Stomach (tissue), 9 donors: Measurements from ENCODE around the gene CCDC18. TPM values are rescaled to one million over a fixed set of nuclear protein-coding genes. Genes with fewer than 3 reads are reported as not detected.
"Not testable (repeated sequence)": the region's sequence is repeated elsewhere in the genome, so short reads cannot be mapped to it uniquely, and the experiment has no call there.

ENCODE experiments used
- DNase-seq, 2 donors: peaks; one replicate each; pipeline versions ENCODE4 v3.0.0 to v3.0.0-alpha.2; 2013 to 2019
- H3K27ac ChIP-seq, 5 donors: fragments of 200-600 bp in 4 of 5; sonication (generic) in 4 of 5; one replicate each; pipeline ENCODE4 v1.5.1; 2013 to 2019; ENCODE audit warnings: mild to moderate bottlenecking in 1 of 5, moderate library complexity in 1 of 5
- H3K27me3 ChIP-seq, 3 donors: fragments of 200-600 bp; sonication (generic); one replicate each; pipeline ENCODE4 v1.5.1; 2017 to 2019; ENCODE audit warnings: mixed run types in 1 of 3
- H3K36me3 ChIP-seq, 4 donors: fragments of 200-600 bp; sonication (generic); 1 replicate in 3 of 4; 2 replicates in 1 of 4; pipeline ENCODE4 v1.5.1; 2016 to 2019
- H3K4me1 ChIP-seq, 4 donors: fragments of 200-600 bp; sonication (generic); one replicate each; pipeline ENCODE4 v1.5.1; 2016 to 2019
- H3K4me3 ChIP-seq, 4 donors: fragments of 200-600 bp; sonication (generic) in 3 of 4; one replicate each; pipeline ENCODE4 v1.5.1; 2016 to 2019; ENCODE audit warnings: mild to moderate bottlenecking in 1 of 4
- H3K9me3 ChIP-seq, 4 donors: fragments of 200-600 bp; sonication (generic); one replicate each; pipeline ENCODE4 v1.5.1; 2016 to 2019
- CTCF ChIP-seq, 7 experiments: fragments of 450-650 bp in 4 of 7; fragments of 200-600 bp in 3 of 7; sonication (generic) in 3 of 7; IDR thresholded peaks; one replicate each; pipeline ENCODE4 v1.5.1; 2016 to 2019; ENCODE audit warnings: antibody characterized with exemption in 7 of 7, control low read depth in 2 of 7, mild to moderate bottlenecking in 1 of 7
- EP300 ChIP-seq: sonication (generic); formaldehyde crosslinking; IDR thresholded peaks from one replicate; pipeline ENCODE4 v1.6.1; 2017; ENCODE audit warnings: antibody characterized with exemption
- POLR2A ChIP-seq, 4 donors: fragments of 450-650 bp; IDR thresholded peaks; one replicate each; pipeline ENCODE4 v1.6.1; 2016; ENCODE audit warnings: antibody characterized with exemption in 4 of 4, control low read depth in 2 of 4, mild to moderate bottlenecking in 1 of 4, moderate library complexity in 1 of 4
- POLR2AphosphoS5 ChIP-seq, 3 donors: sonication (generic); formaldehyde crosslinking; IDR thresholded peaks; one replicate each; pipeline ENCODE4 v1.6.1; 2016; ENCODE audit warnings: antibody characterized with exemption in 3 of 3
- WGBS, 5 donors: extraction: QIAGEN DNeasy Blood & Tissue Kit in 3 of 5; methylation state at CpG; one replicate each; pipeline versions ENCODE4 v1.1.5 to v1.1.7; 2013 to 2018; 5-methylcytosine and 5-hydroxymethylcytosine counted together
- intact Hi-C: fragments of 100-400 bp; cut with DNase I; formaldehyde crosslinking; loops from one replicate; pipeline ENCODE4 v1.15.1; 2023; ENCODE audit warnings: low total_unique reads
- polyA plus RNA-seq, 3 donors: library from polyadenylated mRNA; stranded (reverse); fragments of 200-250 nt; gene quantifications; one replicate each; pipeline ENCODE4 v1.2.3, GENCODE V29; 2013
- total RNA-seq, 5 donors: library from RNA; depleted of rRNA; stranded (reverse); fragments of >200 nt; gene quantifications; one replicate each; pipeline versions ENCODE4 v1.1.0 to v1.2.3, GENCODE V29; 2014 to 2016
- donor health status: healthy with polysubstance abuse.
- donor health status: Bipolar disorder and iron deficiency.
- donor health status: healthy.

Gene CCDC18
- total and polyA plus RNA-seq, 8 donors = 0.31 to 50.4 (median 4.2) TPM

GRCh38 chr1:93238425-93238824 lies 57.9 kb downstream of the CCDC18 start:
- 42 to 80% (median 54%) methylated on average over 1 of the region's 1 CpG for WGBS, 5 donors
- no peaks in the 10 kb centered on the region for H3K4me1 ChIP-seq
- no peak for DNase-seq
- TF ChIP-seq POLR2A (IDR thresholded peaks at IDR 0.05) = no peak
- no peak for TF ChIP-seq EP300
- no peak for TF ChIP-seq POLR2AphosphoS5 (IDR thresholded peaks at IDR 0.05)
- TF ChIP-seq CTCF (IDR thresholded peaks at IDR 0.05) = no peak
- peaks cover 0 to 9% (median 8%) of the 10 kb centered on the region in 4 donors for H3K9me3 ChIP-seq
- no peak overlapping the region for H3K27ac ChIP-seq
- no peak overlapping the region for H3K4me3 ChIP-seq
- H3K27me3 ChIP-seq = no peaks in the 10 kb centered on the region
- peaks cover 0 to 24% (median 13%) of the 10 kb centered on the region in 4 donors for H3K36me3 ChIP-seq
- intact Hi-C loops = no loop called here

GRCh38 chr1:93239863-93240262 lies 59.3 kb downstream of the CCDC18 start:
- intact Hi-C loops = no loop called here
- peaks cover 0 to 28% (median 18%) of the 10 kb centered on the region in 4 donors for H3K36me3 ChIP-seq

GRCh38 chr1:93243233-93243632 lies 62.7 kb downstream of the CCDC18 start:
- Histone ChIP-seq H3K9me3 (peaks cover 0 to 14% (median 11%) of the 10 kb centered on the region in 4 donors), H3K36me3 (peaks cover 0 to 28% (median 18%) of the 10 kb centered on the region in 4 donors)
- H3K27me3 ChIP-seq, H3K4me1 ChIP-seq, H3K4me3 ChIP-seq, intact Hi-C loops, DNase-seq, H3K27ac ChIP-seq: not testable (repeated sequence)
- WGBS, 5 donors = 91 to 100% (median 99%) methylated on average over 3 of the region's 3 CpGs

More at GRCh38 chr1:93239863-93240262, 59.3 kb downstream of the CCDC18 start:
- Histone ChIP-seq H3K9me3 (peaks cover 0 to 14% (median 11%) of the 10 kb centered on the region in 4 donors), H3K4me3 (no peak overlapping the region), H3K27me3 (no peaks in the 10 kb centered on the region), H3K27ac (no peak overlapping the region), H3K4me1 (no peaks in the 10 kb centered on the region)
- DNase-seq = no peak
- no peak for TF ChIP-seq EP300
- no peak for TF ChIP-seq POLR2A (IDR thresholded peaks at IDR 0.05)
- no peak for TF ChIP-seq POLR2AphosphoS5 (IDR thresholded peaks at IDR 0.05)
- TF ChIP-seq CTCF (IDR thresholded peaks at IDR 0.05) = no peak
- WGBS, 5 donors = 94 to 98% (median 96%) methylated on average over 3 of the region's 3 CpGs

- WGBS, 5 donors = 76 to 84% (median 78%) methylated on average over 1 of the region's 1 CpG
- Histone ChIP-seq H3K36me3 (peaks cover 0 to 27% (median 17%) of the 10 kb centered on the region in 4 donors), H3K4me3 (no peak overlapping the region), H3K9me3 (peaks cover 0 to 14% (median 11%) of the 10 kb centered on the region in 4 donors), H3K27ac (no peak overlapping the region), H3K27me3 (no peaks in the 10 kb centered on the region), H3K4me1 (no peaks in the 10 kb centered on the region)
- TF ChIP-seq EP300 (no peak), POLR2A (IDR thresholded peaks at IDR 0.05) (no peak), POLR2AphosphoS5 (IDR thresholded peaks at IDR 0.05) (no peak), CTCF (IDR thresholded peaks at IDR 0.05) (no peak)
- intact Hi-C loops = no loop called here
- no peak for DNase-seq
Measured at GRCh38 chr1:93244298-93245069, 64.0 kb downstream of the CCDC18 start.

- DNase-seq = no peak
- H3K27ac ChIP-seq = no peak overlapping the region
- TF ChIP-seq EP300 (no peak), POLR2AphosphoS5 (IDR thresholded peaks at IDR 0.05) (no peak), CTCF (IDR thresholded peaks at IDR 0.05) (no peak), POLR2A (IDR thresholded peaks at IDR 0.05) (no peak)
- 98 to 100% (median 100%) methylated on average over 1 of the region's 1 CpG for WGBS, 5 donors
- peaks cover 0 to 13% (median 2%) of the 10 kb centered on the region in 4 donors for H3K9me3 ChIP-seq
- no peaks in the 10 kb centered on the region for H3K4me1 ChIP-seq
- H3K4me3 ChIP-seq = no peak overlapping the region
- H3K27me3 ChIP-seq = no peaks in the 10 kb centered on the region
- H3K36me3 ChIP-seq = no peaks in the 10 kb centered on the region
- intact Hi-C loops = no loop called here
Measured at GRCh38 chr1:93251966-93252365, 71.4 kb downstream of the CCDC18 start.
